GM12878 (cell line): ENCODE results near the gene YBX2. TPM values are rescaled to one million over a fixed set of nuclear protein-coding genes. Genes with fewer than 3 reads are reported as not detected.

Experiments
- ATAC-seq: fragments of 200-7000 bp; cut with Tn5 transposase; 3 replicates; pipeline ENCODE4 v1.9.1; 2020; ENCODE audit warnings: mild to moderate bottlenecking, moderate library complexity
- BruUV-seq: library from RNA; stranded (reverse); fragments of 400-500 nt; replicated peaks from 2 replicates; lab custom pipeline; 2021; lab: Mats Ljungman, UMichigan
- CTCF ChIA-PET: fragments of 300-600 bp; sonication (Branson Sonifier 250); formaldehyde crosslinking; extraction: SDS; loops from one replicate; lab custom pipeline; 2021; ENCODE audit warnings: inconsistent platforms; lab: Yijun Ruan, JAX
- POLR2A ChIA-PET: fragments of 350-600 bp; formaldehyde crosslinking; extraction: SDS; loops from one replicate; lab custom pipeline; 2021; ENCODE audit warnings: inconsistent platforms; lab: Charles Lee
- RAD21 ChIA-PET: fragments of 300-600 bp; sonication (Branson Sonifier 250); formaldehyde crosslinking; loops from one replicate; lab custom pipeline; 2023; ENCODE audit warnings: antibody characterized with exemption; ENCODE audit not compliant: unreplicated experiment; lab: Charles Lee
- SMC1A ChIA-PET: fragments of 300-600 bp; sonication (Branson Sonifier 250); formaldehyde crosslinking; loops from one replicate; lab custom pipeline; 2023; ENCODE audit not compliant: unreplicated experiment, uncharacterized antibody; lab: Charles Lee
- DNase-seq: peaks from one replicate; pipeline ENCODE4 v3.0.0-alpha.2; 2011; ENCODE audit warnings: low read depth, low spot score
- FAIRE-seq: peaks from 3 replicates; lab custom pipeline; 2011; peaks lifted over from hg19 to GRCh38; lab: Jason Lieb, UNC
- H2AFZ ChIP-seq: 2 replicates; pipeline ENCODE4 v1.6.0; 2011; ENCODE audit warnings: low read depth, low read length, control low read depth; ENCODE audit not compliant: control insufficient read depth
- H3K27ac ChIP-seq: 2 replicates; pipeline ENCODE4 v1.5.1; 2011; ENCODE audit warnings: control low read depth; ENCODE audit not compliant: control insufficient read depth, insufficient read depth
- H3K27me3 ChIP-seq, 2 experiments: replicated peaks in 1 of 2; 2 replicates each; pipeline versions ENCODE4 v1.6.0 to v1.6.1; 2011; ENCODE audit warnings: low read length in 1 of 2; ENCODE audit not compliant: control insufficient read depth in 2 of 2, insufficient read depth in 2 of 2
- H3K36me3 ChIP-seq, 2 experiments: 2 replicates each; pipeline ENCODE4 v1.5.1; 2011; ENCODE audit warnings: low read length in 1 of 2; ENCODE audit not compliant: control insufficient read depth in 2 of 2, insufficient read depth in 2 of 2
- H3K4me1 ChIP-seq: 2 replicates; pipeline ENCODE4 v1.6.1; 2011; ENCODE audit warnings: mild to moderate bottlenecking, low read length, moderate library complexity, mixed read lengths; ENCODE audit not compliant: control insufficient read depth, insufficient read depth
- H3K4me2 ChIP-seq: 2 replicates; pipeline ENCODE4 v1.6.0; 2011; ENCODE audit warnings: control low read depth; ENCODE audit not compliant: control insufficient read depth, insufficient read depth
- H3K4me3 ChIP-seq: fragments of 200-600 bp; sonication (generic); 2 replicates; pipeline ENCODE4 v1.5.1; 2016
- H3K79me2 ChIP-seq: 2 replicates; pipeline ENCODE4 v1.6.0; 2011; ENCODE audit warnings: low read length; ENCODE audit not compliant: control insufficient read depth, insufficient read depth
- H3K9ac ChIP-seq: 2 replicates; pipeline ENCODE4 v1.8.0; 2011; ENCODE audit warnings: low read length, control low read depth, mixed read lengths; ENCODE audit not compliant: control insufficient read depth, insufficient read depth
- H3K9me3 ChIP-seq: replicated peaks from 3 replicates; pipeline ENCODE4 v1.5.1; 2011; ENCODE audit warnings: mild to moderate bottlenecking, low read length; ENCODE audit not compliant: control insufficient read depth, insufficient read depth
- H4K20me1 ChIP-seq: 2 replicates; pipeline ENCODE4 v1.6.0; 2011; ENCODE audit not compliant: control insufficient read depth, insufficient read depth
- ATF3 ChIP-seq: IDR thresholded peaks from 2 replicates; pipeline ENCODE4 v1.6.1; 2011; ENCODE audit warnings: low read depth, mild to moderate bottlenecking, low read length, moderate library complexity, borderline replicate concordance; ENCODE audit errors: extremely low read depth
- BCL3 ChIP-seq: IDR thresholded peaks from 2 replicates; pipeline ENCODE4 v1.6.1; 2011; ENCODE audit warnings: borderline replicate concordance, low read depth, mild to moderate bottlenecking, moderate library complexity, low read length; ENCODE audit not compliant: insufficient read depth, poor library complexity, severe bottlenecking
- CBFB ChIP-seq: IDR thresholded peaks from 2 replicates; pipeline ENCODE4 v1.6.1; 2016; ENCODE audit warnings: antibody characterized with exemption, low read depth
- CUX1 ChIP-seq: IDR thresholded peaks from 2 replicates; pipeline ENCODE4 v1.6.1; 2012; ENCODE audit warnings: improper control_type of control experiment, low read depth, low read length; ENCODE audit not compliant: insufficient replicate concordance
- DPF2 ChIP-seq: fragments of 450-650 bp; IDR thresholded peaks from 2 replicates; pipeline ENCODE4 v1.6.1; 2017; ENCODE audit warnings: mild to moderate bottlenecking
- ELK1 ChIP-seq: IDR thresholded peaks from 2 replicates; pipeline ENCODE4 v1.6.1; 2012; ENCODE audit warnings: low read depth, low read length, improper control_type of control experiment
- IRF4 ChIP-seq: IDR thresholded peaks from 2 replicates; pipeline ENCODE4 v1.6.1; 2011; ENCODE audit warnings: low read depth, low read length
- MTA2 ChIP-seq: fragments of 450-650 bp; IDR thresholded peaks from 2 replicates; pipeline ENCODE4 v1.6.1; 2016; ENCODE audit warnings: low read depth, mild to moderate bottlenecking, moderate library complexity
- PAX5 ChIP-seq: IDR thresholded peaks from 2 replicates; pipeline ENCODE4 v1.6.1; 2011; ENCODE audit warnings: low read depth, low read length, borderline replicate concordance
- RCOR1 ChIP-seq: conservative IDR thresholded peaks from 2 replicates; pipeline ENCODE4 v1.6.1; 2012; ENCODE audit warnings: low read depth, low read length, improper control_type of control experiment
- TCF3 ChIP-seq: IDR thresholded peaks from 2 replicates; pipeline ENCODE4 v1.6.1; 2012; ENCODE audit warnings: low read depth, mild to moderate bottlenecking, low read length, borderline replicate concordance; ENCODE audit not compliant: insufficient read depth
- WGBS: methylation state at CpG from one replicate; pipeline ENCODE4 v1.1.6; 2016; ENCODE audit warnings: low lambda C conversion rate; ENCODE audit not compliant: insufficient replicate concordance, insufficient coverage; ENCODE audit errors: missing lambda C conversion rate; 5-methylcytosine and 5-hydroxymethylcytosine counted together
- in situ Hi-C: fragments of 300-500 bp; cut with MboI; formaldehyde crosslinking; loops from 9 replicates; pipeline ENCODE4 v1.14.3; 2018; ENCODE audit warnings: mixed read lengths
- intact Hi-C: fragments of 100-400 bp; cut with micrococcal nuclease; formaldehyde crosslinking; loops from one replicate; pipeline ENCODE4 v1.14.2; 2022; ENCODE audit not compliant: unreplicated experiment
- polyA plus RNA-seq, 11 experiments: library from polyadenylated mRNA; depleted of rRNA in 4 of 11; unstranded in 6 of 11; stranded (reverse) in 5 of 11; fragments of >200 nt; fragmentation: Nextera tagmentation in 4 of 11; fragmentation: Illumina TruSeq in 1 of 11; extraction: Ambion mirVana in 4 of 11; extraction: Trizol in 1 of 11; gene quantifications; 1 replicate in 1 of 11; 2 replicates in 10 of 11; pipeline versions ENCODE4 v1.2.1 to v1.2.3, GENCODE V29; 2011 to 2016; ENCODE audit warnings: inconsistent platforms in 2 of 11, missing spikeins in 2 of 11, low read depth in 1 of 11
- total RNA-seq, 4 experiments: library from RNA; depleted of rRNA in 3 of 4; stranded (reverse); fragments of >200 nt in 3 of 4; fragmentation: Illumina TruSeq in 1 of 4; extraction: Trizol in 1 of 4; gene quantifications; 2 replicates each; pipeline versions ENCODE4 v1.2.1 to v1.2.3, GENCODE V29; 2013 to 2021

The YBX2 gene
- total and polyA plus RNA-seq, 10 of the 15 experiments (the other 5 are each of a cell fraction or from before 2014, with no cell fraction given) = not detected

GRCh38 chr17:7253082-7253481 is 41.4 kb downstream of the YBX2 start (continued):
- no peak for TF ChIP-seq CUX1

GRCh38 chr17:7252176-7253043 is 42.0 kb downstream of the YBX2 start, which contains the start of gene ELP5:
Gene ELP5 (plus strand): TSS chr17:7252215. CDS start chr17:7252551, 336 bp downstream.
- CTCF ChIA-PET = no interaction called here
- peaks cover 2 to 10% of the 10 kb centered on the region in 2 experiments; a peak in 2 of 4 replicates for H3K36me3 ChIP-seq
- H3K9me3 ChIP-seq = no peaks in the 10 kb centered on the region
- ATAC-seq (peak; percentile 76), FAIRE-seq (no peak), DNase-seq (peak; percentile 82)
- SMC1A ChIA-PET = interaction anchor here (3.6 kb wide), 1 partner anchor 11 kb away, joined by 26 read pairs; the partner anchor contains the start of genes GABARAP and PHF23
- H3K4me3 ChIP-seq = peak within 1 kb of the TSS; percentile 90
- H3K9ac ChIP-seq = peak within 1 kb of the TSS; percentile 98
- H3K27me3 ChIP-seq = no peaks in the 10 kb centered on the region
- intact Hi-C loops = loop anchor here (2.0 kb wide), 1 partner anchor 38 kb away; no protein-coding TSS in a partner anchor
- no peaks in the 10 kb centered on the region for H4K20me1 ChIP-seq
- peak within 1 kb of the TSS; percentile 87 for H2AFZ ChIP-seq
- 2% methylated on average over 51 of the region's 55 CpGs for WGBS
- in situ Hi-C loops = no loop called here
- H3K4me2 ChIP-seq = peak within 1 kb of the TSS; percentile 89
- H3K4me1 ChIP-seq = peaks cover 10% of the 10 kb centered on the region
- BruUV-seq = TSS peak; percentile 80
- RAD21 ChIA-PET = interaction anchor here (1.6 to 2.0 kb wide), 3 partner anchors 10 to 32 kb away, joined by 5 to 11 read pairs (median 11); partner anchors contain the start of genes ACADVL, DLG4 and GABARAP
- peaks cover 50% of the 10 kb centered on the region for H3K79me2 ChIP-seq
- POLR2A ChIA-PET = interaction anchor here (0.6 to 4.4 kb wide), 3 partner anchors 13 to 230 kb away, joined by 3 to 99 read pairs (median 29); partner anchors contain the start of genes ACADVL, DLG4, GABARAP and PHF23
- H3K27ac ChIP-seq = peak within 1 kb of the TSS; percentile 99
- no peak for TF ChIP-seq BCL3
- TF ChIP-seq PAX5 = peak; percentile 8; the same call in 1 of the 2 replicates
- peak; percentile 42; the same call in 1 of the 2 replicates for TF ChIP-seq MTA2
- peak; percentile 46; the same call in 1 of the 2 replicates for TF ChIP-seq ATF3
- 0 out of 2 replicates have a peak, but pooled peaks have one; percentile 3 for TF ChIP-seq IRF4
- TF ChIP-seq DPF2 = peak; percentile 78
- 0 out of 2 replicates have a peak, but pooled peaks have one; percentile 8 for TF ChIP-seq TCF3
- TF ChIP-seq ELK1 = no peak; the same call in 1 of the 2 replicates
- TF ChIP-seq RCOR1 = 0 out of 2 replicates have a peak, but pooled peaks have one; percentile 64
- peak; percentile 48; the same call in 1 of the 2 replicates for TF ChIP-seq CBFB
